ENCODE results near the gene PCARE.

GRCh38 chr2:29052807-29053206 is 21.5 kb downstream of the PCARE start:
- no peak for TF ChIP-seq CTCF (IDR thresholded peaks at IDR 0.05)
- TF ChIP-seq POLR2A (IDR thresholded peaks at IDR 0.05), result no peak

All from sigmoid colon (tissue), 3 donors.